ENCODE measurements around the gene KCTD20. TPM values are rescaled to one million over a fixed set of nuclear protein-coding genes. Genes with fewer than 3 reads are reported as not detected.

The KCTD20 gene
- total and polyA plus RNA-seq, 10 of the 15 experiments (the other 5 are each of a cell fraction or from before 2014, with no cell fraction given): 18.1 to 77.0 (median 50.5) TPM

- TF ChIP-seq USF1 (IDR thresholded peaks at IDR 0.05; ENCODE audit: borderline replicate concordance, extremely low read length, insufficient read depth, low read depth, low read length) (peak; percentile 97), ATF7 (IDR thresholded peaks at IDR 0.05; ENCODE audit: low read depth) (no peak), CHD1 (IDR thresholded peaks at IDR 0.05; ENCODE audit: low read depth, low read length) (no peak)
These were observed 19.5 kb upstream of the KCTD20 start (continued) for GRCh38 chr6:36423101-36423824.

- ChIA-PET SMC1A (ENCODE audit: uncharacterized antibody, unreplicated experiment) (no interaction called here), RAD21 (ENCODE audit: unreplicated experiment) (no interaction called here), POLR2A (interaction anchor here (0.7 kb wide), 1 partner anchor 68 kb away, joined by 3 read pairs; no protein-coding TSS in a partner anchor), CTCF (no interaction called here)
- H3K4me1 ChIP-seq (ENCODE audit: control insufficient read depth, insufficient read depth, low read length): peaks cover 14% of the 10 kb centered on the region
- BruUV-seq (replicated peaks): no TSS peak
- FAIRE-seq (no peak), DNase-seq (ENCODE audit: low read depth, low spot score) (no peak), ATAC-seq (no peak)
- no peaks in the 10 kb centered on the region for H3K36me3 ChIP-seq (ENCODE audit: control insufficient read depth in 2 of 2, insufficient read depth in 2 of 2, low read length in 1 of 2)
- no peaks in the 10 kb centered on the region for H4K20me1 ChIP-seq (ENCODE audit: control insufficient read depth, insufficient read depth)
- H3K4me2 ChIP-seq (ENCODE audit: control insufficient read depth, insufficient read depth): no peak overlapping the region
- no peak overlapping the region for H2AFZ ChIP-seq (ENCODE audit: control insufficient read depth, low read depth, low read length)
- in situ Hi-C loops (cut with MboI): no loop called here
- 78% methylated on average over 3 of the region's 3 CpGs for WGBS (ENCODE audit: insufficient coverage, insufficient replicate concordance, low lambda C conversion rate, missing lambda C conversion rate)
- H3K79me2 ChIP-seq (ENCODE audit: control insufficient read depth, insufficient read depth, low read length): no peaks in the 10 kb centered on the region
- no peak overlapping the region for H3K4me3 ChIP-seq
- TF ChIP-seq TAF1 (IDR thresholded peaks at IDR 0.05; ENCODE audit: borderline replicate concordance, low read depth, low read length) (no peak), SMAD1 (IDR thresholded peaks at IDR 0.05; ENCODE audit: low read depth, partially characterized antibody) (no peak), RCOR1 (conservative IDR thresholded peaks at IDR 0.05; ENCODE audit: low read depth, low read length) (no peak), NFYA (IDR thresholded peaks at IDR 0.05; ENCODE audit: borderline replicate concordance, low read depth, low read length) (no peak), POLR2AphosphoS2 (IDR thresholded peaks at IDR 0.05; ENCODE audit: low read depth, low read length) (no peak), BCL11A (IDR thresholded peaks at IDR 0.05; ENCODE audit: low read depth, low read length) (no peak), ZSCAN29 (IDR thresholded peaks at IDR 0.05) (no peak), CHD1 (IDR thresholded peaks at IDR 0.05; ENCODE audit: low read depth, low read length) (no peak), CBX3 (IDR thresholded peaks at IDR 0.05; ENCODE audit: borderline replicate concordance, low read depth) (no peak), DPF2 (IDR thresholded peaks at IDR 0.05) (no peak)
- TF ChIP-seq, protein P1, sequence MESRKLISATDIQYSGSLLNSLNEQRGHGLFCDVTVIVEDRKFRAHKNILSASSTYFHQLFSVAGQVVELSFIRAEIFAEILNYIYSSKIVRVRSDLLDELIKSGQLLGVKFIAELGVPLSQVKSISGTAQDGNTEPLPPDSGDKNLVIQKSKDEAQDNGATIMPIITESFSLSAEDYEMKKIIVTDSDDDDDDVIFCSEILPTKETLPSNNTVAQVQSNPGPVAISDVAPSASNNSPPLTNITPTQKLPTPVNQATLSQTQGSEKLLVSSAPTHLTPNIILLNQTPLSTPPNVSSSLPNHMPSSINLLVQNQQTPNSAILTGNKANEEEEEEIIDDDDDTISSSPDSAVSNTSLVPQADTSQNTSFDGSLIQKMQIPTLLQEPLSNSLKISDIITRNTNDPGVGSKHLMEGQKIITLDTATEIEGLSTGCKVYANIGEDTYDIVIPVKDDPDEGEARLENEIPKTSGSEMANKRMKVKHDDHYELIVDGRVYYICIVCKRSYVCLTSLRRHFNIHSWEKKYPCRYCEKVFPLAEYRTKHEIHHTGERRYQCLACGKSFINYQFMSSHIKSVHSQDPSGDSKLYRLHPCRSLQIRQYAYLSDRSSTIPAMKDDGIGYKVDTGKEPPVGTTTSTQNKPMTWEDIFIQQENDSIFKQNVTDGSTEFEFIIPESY (IDR thresholded peaks at IDR 0.05): no peak
- TF ChIP-seq, protein P2, sequence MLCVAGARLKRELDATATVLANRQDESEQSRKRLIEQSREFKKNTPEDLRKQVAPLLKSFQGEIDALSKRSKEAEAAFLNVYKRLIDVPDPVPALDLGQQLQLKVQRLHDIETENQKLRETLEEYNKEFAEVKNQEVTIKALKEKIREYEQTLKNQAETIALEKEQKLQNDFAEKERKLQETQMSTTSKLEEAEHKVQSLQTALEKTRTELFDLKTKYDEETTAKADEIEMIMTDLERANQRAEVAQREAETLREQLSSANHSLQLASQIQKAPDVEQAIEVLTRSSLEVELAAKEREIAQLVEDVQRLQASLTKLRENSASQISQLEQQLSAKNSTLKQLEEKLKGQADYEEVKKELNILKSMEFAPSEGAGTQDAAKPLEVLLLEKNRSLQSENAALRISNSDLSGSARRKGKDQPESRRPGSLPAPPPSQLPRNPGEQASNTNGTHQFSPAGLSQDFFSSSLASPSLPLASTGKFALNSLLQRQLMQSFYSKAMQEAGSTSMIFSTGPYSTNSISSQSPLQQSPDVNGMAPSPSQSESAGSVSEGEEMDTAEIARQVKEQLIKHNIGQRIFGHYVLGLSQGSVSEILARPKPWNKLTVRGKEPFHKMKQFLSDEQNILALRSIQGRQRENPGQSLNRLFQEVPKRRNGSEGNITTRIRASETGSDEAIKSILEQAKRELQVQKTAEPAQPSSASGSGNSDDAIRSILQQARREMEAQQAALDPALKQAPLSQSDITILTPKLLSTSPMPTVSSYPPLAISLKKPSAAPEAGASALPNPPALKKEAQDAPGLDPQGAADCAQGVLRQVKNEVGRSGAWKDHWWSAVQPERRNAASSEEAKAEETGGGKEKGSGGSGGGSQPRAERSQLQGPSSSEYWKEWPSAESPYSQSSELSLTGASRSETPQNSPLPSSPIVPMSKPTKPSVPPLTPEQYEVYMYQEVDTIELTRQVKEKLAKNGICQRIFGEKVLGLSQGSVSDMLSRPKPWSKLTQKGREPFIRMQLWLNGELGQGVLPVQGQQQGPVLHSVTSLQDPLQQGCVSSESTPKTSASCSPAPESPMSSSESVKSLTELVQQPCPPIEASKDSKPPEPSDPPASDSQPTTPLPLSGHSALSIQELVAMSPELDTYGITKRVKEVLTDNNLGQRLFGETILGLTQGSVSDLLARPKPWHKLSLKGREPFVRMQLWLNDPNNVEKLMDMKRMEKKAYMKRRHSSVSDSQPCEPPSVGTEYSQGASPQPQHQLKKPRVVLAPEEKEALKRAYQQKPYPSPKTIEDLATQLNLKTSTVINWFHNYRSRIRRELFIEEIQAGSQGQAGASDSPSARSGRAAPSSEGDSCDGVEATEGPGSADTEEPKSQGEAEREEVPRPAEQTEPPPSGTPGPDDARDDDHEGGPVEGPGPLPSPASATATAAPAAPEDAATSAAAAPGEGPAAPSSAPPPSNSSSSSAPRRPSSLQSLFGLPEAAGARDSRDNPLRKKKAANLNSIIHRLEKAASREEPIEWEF (IDR thresholded peaks at IDR 0.05; ENCODE audit: insufficient replicate concordance, low read depth, low read length): no peak
- no peak overlapping the region for H3K27ac ChIP-seq (ENCODE audit: control insufficient read depth, insufficient read depth)
- intact Hi-C loops (cut with micrococcal nuclease; ENCODE audit: unreplicated experiment): no loop called here
- no peaks in the 10 kb centered on the region for H3K27me3 ChIP-seq (replicated peaks in 1 of 2; ENCODE audit: control insufficient read depth in 2 of 2, insufficient read depth in 2 of 2, low read length in 1 of 2)
- no peak overlapping the region for H3K9ac ChIP-seq (ENCODE audit: control insufficient read depth, insufficient read depth, low read length)
- no peaks in the 10 kb centered on the region for H3K9me3 ChIP-seq (replicated peaks; ENCODE audit: control insufficient read depth, insufficient read depth, low read length)
These were observed 16.2 kb upstream of the KCTD20 start for GRCh38 chr6:36426622-36427021.
